Putamen (tissue), 1 donor: ENCODE measurements around the gene BAZ1B.
"Not testable (repeated sequence)": the region's sequence is repeated elsewhere in the genome, so short reads cannot be mapped to it uniquely, and the experiment has no call there.

Source experiments
- DNase-seq: peaks from one replicate; pipeline ENCODE4 v3.0.0-alpha.2; 2016; ENCODE audit warnings: low spot score

The BAZ1B gene

GRCh38 chr7:73538510-73538909 is 16.4 kb upstream of the BAZ1B start:
- not testable (repeated sequence) for DNase-seq

- no peak for DNase-seq
These were observed 15.0 kb upstream of the BAZ1B start for GRCh38 chr7:73537051-73537450.

- DNase-seq, result no peak
These were observed 14.4 kb upstream of the BAZ1B start for GRCh38 chr7:73536479-73536878.

- DNase-seq, result not testable (repeated sequence)
These were observed 13.8 kb upstream of the BAZ1B start for GRCh38 chr7:73535918-73536317.

GRCh38 chr7:73533742-73534141 is 11.6 kb upstream of the BAZ1B start:
- no peak for DNase-seq

- DNase-seq, result no peak
These were observed 10.1 kb upstream of the BAZ1B start for GRCh38 chr7:73532224-73532623.

GRCh38 chr7:73530800-73531199 is 8.7 kb upstream of the BAZ1B start:
- no peak for DNase-seq

GRCh38 chr7:73526896-73527821 is 5.1 kb upstream of the BAZ1B start:
- no peak for DNase-seq

- DNase-seq, result not testable (repeated sequence)
These were observed 4.0 kb upstream of the BAZ1B start for GRCh38 chr7:73526158-73526494.

- DNase-seq, result peak; percentile 78
These were observed 423 bp downstream of the BAZ1B start for GRCh38 chr7:73521636-73522104.

GRCh38 chr7:73520673-73521635 is 1.1 kb downstream of the BAZ1B start:
- DNase-seq, result peak; percentile 16

GRCh38 chr7:73519867-73520672 is 2.0 kb downstream of the BAZ1B start:
- DNase-seq, result no peak

GRCh38 chr7:73518470-73518869 is 3.6 kb downstream of the BAZ1B start:
- DNase-seq, result no peak

GRCh38 chr7:73517241-73517995 is 4.7 kb downstream of the BAZ1B start:
- DNase-seq, result peak; percentile 16

- DNase-seq, result no peak
These were observed 6.9 kb downstream of the BAZ1B start for GRCh38 chr7:73515178-73515577.

- no peak for DNase-seq
These were observed 9.9 kb downstream of the BAZ1B start for GRCh38 chr7:73512018-73512780.

- DNase-seq, result no peak
These were observed 12.6 kb downstream of the BAZ1B start for GRCh38 chr7:73509463-73509862.

- DNase-seq, result no peak
These were observed 14.5 kb downstream of the BAZ1B start for GRCh38 chr7:73507556-73507955.

- DNase-seq, result peak; percentile 72
These were observed 17.2 kb downstream of the BAZ1B start for GRCh38 chr7:73504920-73505319.

GRCh38 chr7:73504017-73504416 is 18.1 kb downstream of the BAZ1B start:
- DNase-seq, result no peak
